ENCODE data around the gene PIEZO2.

Gene PIEZO2

DNA sequence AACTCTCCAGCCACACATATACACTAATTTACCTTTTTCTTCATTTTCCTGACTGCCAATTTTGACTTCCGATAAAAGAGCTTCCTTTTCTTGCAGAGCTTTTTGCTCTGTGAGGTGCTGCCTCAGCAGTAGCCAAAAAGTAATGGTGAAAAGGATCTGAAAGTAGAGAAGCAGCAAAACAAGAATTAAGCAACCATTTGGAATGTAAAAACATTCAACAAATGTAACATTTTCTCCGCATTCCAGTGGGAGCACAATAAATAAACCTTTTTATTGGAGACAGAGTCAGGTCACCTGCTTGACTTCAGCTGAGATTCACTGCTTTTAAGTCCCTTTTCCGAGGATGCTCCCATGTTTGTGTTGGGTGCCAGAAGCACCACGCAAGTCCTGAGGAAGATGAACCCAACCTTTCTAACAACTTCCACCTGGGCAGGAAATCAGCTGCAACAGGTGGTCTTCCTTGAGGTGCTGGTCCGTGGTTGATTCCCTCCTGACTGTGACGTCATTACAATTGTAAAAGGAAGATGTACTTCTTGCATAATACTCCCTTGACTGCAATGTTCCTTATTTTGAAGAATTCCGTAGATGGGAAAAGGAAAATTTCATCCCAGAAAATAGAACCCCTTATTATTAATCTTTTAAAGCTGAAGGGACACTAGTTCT, 358.1 kb downstream of the PIEZO2 start:
- DNase-seq (ENCODE audit: low read depth in 2 of 2), result no peak

DNA sequence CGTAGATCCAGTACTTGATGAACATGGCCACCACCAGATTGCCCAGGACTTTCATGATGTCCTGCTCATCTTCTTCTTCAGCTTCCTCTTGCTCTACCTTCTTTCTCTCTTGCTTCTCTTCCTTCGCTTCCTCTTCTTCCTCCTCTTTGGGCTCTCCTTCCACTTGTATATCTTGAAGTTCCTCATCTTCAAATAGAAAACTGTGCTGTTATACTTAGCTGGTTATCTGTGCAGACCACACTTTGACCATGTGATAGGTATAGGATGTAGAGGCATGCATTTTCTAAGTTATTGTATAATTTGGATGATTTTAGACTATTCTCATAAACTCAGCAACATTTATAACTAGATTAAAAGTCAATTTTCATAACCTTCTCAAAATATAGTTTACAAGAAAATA, 360.2 kb downstream of the PIEZO2 start:
- no peak for DNase-seq (ENCODE audit: low read depth in 2 of 2)

GRCh38 chr18:10787293-10787901, 362.0 kb downstream of the PIEZO2 start:
- peak; percentile 35 to 65 for DNase-seq (ENCODE audit: low read depth in 2 of 2)

GRCh38 chr18:10785798-10786197, 363.6 kb downstream of the PIEZO2 start:
- DNase-seq (ENCODE audit: low read depth in 2 of 2), result no peak

- DNase-seq (ENCODE audit: low read depth in 2 of 2), result no peak
Measured at GRCh38 chr18:10784596-10785202, 364.7 kb downstream of the PIEZO2 start.

GRCh38 chr18:10783941-10784340, 365.4 kb downstream of the PIEZO2 start:
- DNase-seq (ENCODE audit: low read depth in 2 of 2), result no peak

GRCh38 chr18:10776493-10776892, 372.9 kb downstream of the PIEZO2 start:
- DNase-seq (ENCODE audit: low read depth in 2 of 2), result no peak

DNA sequence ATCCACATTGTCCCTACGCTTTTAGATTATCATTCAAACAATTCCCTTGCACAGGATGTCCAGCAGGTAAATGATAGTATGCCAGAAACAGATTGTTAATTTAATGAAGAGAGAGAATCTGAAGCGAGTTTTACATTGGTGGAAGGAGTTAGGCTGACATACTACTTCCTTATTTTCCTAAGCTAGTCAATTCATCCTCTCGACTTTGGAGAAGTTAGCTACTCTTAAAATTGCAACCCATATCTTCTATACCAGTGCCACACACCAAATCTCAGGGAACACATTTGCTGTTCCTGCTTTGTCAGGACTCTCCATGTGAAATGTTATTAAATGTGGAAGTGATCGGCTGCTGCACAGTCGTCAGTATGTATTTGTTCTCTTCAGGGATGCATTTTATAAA, 374.3 kb downstream of the PIEZO2 start:
- no peak for DNase-seq (ENCODE audit: low read depth in 2 of 2)

GRCh38 chr18:10771053-10771709, 378.2 kb downstream of the PIEZO2 start:
- DNase-seq (ENCODE audit: low read depth in 2 of 2), result no peak

DNA sequence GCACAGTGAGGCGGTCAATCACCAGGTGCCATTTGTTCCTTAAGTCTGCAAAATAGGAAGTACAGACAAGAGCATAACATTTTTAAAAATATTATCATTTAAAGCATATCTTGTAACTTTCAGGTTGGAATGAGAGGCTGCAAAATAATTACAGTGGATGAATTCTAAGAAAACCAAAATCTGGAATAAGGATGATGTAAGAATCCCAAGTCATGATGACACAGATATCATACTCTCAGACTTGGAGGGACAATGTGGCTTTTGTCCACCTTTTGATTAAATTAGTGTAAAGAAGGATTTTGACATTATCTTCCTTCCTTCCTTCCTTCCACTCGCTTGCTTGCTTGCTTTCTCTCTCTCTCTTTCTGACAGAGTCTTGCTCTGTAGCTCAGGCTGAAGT, 379.1 kb downstream of the PIEZO2 start:
- DNase-seq (ENCODE audit: low read depth in 2 of 2), result no peak

- no peak for DNase-seq (ENCODE audit: low read depth in 2 of 2)
Measured at GRCh38 chr18:10768221-10768620, 381.1 kb downstream of the PIEZO2 start.

DNA sequence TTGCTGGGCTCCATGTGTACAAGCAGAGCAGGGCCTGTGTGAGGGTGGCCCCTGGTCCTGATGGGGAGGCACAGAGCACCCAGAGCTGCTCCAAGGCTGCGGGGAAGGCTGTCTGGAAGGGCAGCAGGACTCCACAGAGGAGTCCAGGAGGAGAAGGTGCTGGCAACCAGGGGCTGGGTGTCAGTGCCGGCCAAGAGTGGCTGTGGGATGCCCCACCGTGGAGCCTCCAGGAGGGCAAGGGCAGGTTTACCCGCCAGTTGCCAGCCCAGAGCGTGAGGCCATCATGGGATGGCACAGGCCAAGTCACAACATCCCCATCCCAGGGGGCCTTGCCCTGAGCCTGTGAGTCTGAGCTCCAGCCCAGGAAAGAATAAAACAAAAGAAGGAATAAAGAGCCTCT, 381.7 kb downstream of the PIEZO2 start:
- DNase-seq (ENCODE audit: low read depth in 2 of 2), result no peak

- no peak for DNase-seq (ENCODE audit: low read depth in 2 of 2)
Measured at GRCh38 chr18:10760986-10761385, 388.4 kb downstream of the PIEZO2 start.

GRCh38 chr18:10759241-10759640, 390.1 kb downstream of the PIEZO2 start:
- no peak for DNase-seq (ENCODE audit: low read depth in 2 of 2)

DNA sequence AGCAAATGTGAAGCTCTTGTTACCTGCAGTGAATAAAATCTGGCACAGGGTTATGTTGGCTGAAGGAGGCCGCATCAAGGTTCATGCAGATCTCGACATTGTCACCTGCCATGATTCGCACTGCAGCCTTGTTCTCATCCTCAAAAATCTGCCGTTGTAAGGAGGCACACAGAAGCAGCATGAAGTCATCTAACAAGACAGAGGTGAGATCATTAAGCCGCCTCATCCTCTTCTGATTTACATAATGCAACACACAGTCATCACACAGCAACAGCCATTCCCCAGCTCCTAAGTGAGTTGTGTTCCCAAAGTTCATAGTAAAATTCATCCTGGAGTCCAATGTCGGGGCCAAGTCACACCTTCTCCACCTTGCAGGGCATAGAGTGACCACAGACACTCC, 391.4 kb downstream of the PIEZO2 start:
- DNase-seq (ENCODE audit: low read depth in 2 of 2), result no peak

DNA sequence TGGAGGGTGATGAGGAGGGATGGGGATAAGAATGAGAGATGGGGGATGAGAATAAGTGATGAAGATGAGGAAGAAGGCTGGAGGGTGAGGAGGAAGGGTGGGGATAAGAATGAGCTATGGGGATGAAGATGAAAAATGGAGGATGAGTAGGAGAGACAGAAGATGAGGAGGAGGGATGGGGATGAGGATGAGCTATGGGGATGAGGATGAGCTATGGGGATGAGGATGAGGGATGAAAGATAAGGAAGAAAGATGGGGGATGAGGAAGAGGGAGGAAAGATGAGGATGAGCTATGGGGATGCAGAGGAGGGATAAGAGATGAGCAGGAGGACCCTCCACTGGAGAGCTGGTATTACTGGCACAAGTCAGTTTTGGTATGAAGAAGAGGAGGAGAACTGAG, 392.0 kb downstream of the PIEZO2 start:
- no peak for DNase-seq (ENCODE audit: low read depth in 2 of 2)

GRCh38 chr18:10755855-10756254, 393.5 kb downstream of the PIEZO2 start:
- no peak for DNase-seq (ENCODE audit: low read depth in 2 of 2)

- no peak for DNase-seq (ENCODE audit: low read depth in 2 of 2)
Measured at GRCh38 chr18:10754128-10754527, 395.2 kb downstream of the PIEZO2 start.

DNA sequence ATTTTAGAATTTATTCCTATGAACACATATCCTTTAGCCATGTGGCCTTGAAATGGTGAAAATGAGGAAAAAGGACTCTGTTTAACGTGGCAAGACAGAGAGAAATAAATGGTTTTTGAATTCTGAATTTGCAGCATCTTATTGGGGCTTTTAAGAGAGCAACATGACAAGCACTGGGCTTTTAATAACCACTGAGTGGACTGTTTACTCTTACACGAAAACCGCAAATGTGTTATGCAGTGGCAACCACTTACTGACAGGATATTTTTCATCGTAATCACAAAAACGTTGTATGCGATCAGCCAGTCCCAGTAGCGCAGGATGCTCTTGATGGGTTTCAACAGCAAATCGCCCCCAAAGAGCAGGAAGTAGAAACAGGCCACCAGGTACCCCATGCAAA, 397.0 kb downstream of the PIEZO2 start:
- no peak for DNase-seq (ENCODE audit: low read depth in 2 of 2)

GRCh38 chr18:10751653-10752052, 397.7 kb downstream of the PIEZO2 start:
- DNase-seq (ENCODE audit: low read depth in 2 of 2), result no peak

DNA sequence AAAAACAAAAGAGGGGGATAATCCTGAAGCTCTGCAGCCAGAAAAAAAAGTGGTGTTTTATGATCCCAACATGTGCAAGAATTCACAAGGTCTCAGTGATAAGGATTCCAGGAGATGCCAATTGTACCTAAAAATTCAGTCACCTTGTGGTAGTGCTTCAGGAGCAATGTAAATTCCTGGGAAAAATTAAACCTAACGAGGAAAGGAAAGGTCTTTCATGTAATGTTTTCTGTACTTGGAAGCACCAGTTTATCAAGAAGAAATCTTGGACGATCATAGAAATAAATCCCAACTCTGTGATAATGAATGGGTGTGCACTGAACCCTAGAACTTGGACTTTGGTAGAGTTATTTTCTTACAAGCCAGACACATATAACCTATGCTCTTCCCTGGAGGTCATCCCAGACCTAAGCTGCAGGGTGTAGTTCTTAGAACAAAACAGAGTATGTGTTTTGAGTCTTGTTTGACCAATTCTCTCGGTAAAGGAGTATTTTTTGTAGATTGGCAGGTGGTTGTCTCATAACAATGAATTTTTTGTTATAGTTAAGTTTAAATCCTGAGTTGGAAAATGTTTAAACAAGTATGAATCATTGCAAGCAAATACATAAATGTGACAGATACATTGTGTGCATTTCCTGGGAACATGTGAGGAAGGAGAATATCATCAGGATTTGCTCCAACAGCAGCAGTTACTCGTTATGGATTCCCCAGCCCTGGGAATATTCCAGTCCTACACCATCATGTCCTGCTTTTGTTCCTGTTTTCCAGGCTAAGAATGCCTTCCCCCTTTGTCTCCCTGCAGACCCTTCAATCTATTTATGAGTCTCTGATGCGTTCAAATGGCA, 399.0 kb downstream of the PIEZO2 start:
- DNase-seq (ENCODE audit: low read depth in 2 of 2), result no peak

GRCh38 chr18:10748641-10749040, 400.7 kb downstream of the PIEZO2 start:
- no peak for DNase-seq (ENCODE audit: low read depth in 2 of 2)

Data from stimulated activated CD8-positive, alpha-beta memory T cell treated with anti-CD3 and anti-CD28 coated beads, Interleukin-2, amount 100 ng/mL, for 1 hour (primary cell).